Heart left ventricle (tissue), 13 donors: Measurements from ENCODE around the gene PDZD7.

Experiments
- CTCF ChIP-seq, 12 donors: fragments of 200-600 bp; sonication (generic) in 4 of 12; IDR thresholded peaks; one replicate each; pipeline versions ENCODE4 v1.5.0 to v1.8.0; 2018 to 2022; ENCODE audit warnings: antibody characterized with exemption in 12 of 12, mild to moderate bottlenecking in 5 of 12
- POLR2A ChIP-seq, 2 donors: fragments of 450-650 bp; IDR thresholded peaks; one replicate each; pipeline ENCODE4 v1.6.1; 2017; ENCODE audit warnings: antibody characterized with exemption in 2 of 2, mild to moderate bottlenecking in 2 of 2, moderate library complexity in 2 of 2
- donor health status: ischemic (EF 13 %, LVEDD 7.1; RV severe dilation, severe dysfunction).
- donor health status: DM: no; HTN: yes; CAD: no.
- donor health status: DM: no; HTN: no; CAD: no.
- donor health status: ischemic (EF 25% LVEDD 6.9; RV normal size, moderate dysfunction).
- donor health status: ischemic (EF 25% LVEDD 5.7; RV mildly dilated, moderate dysfunction).
- donor health status: ischemic (EF 35%, LVEDD 5.7; RV mildly dilated, moderate dysfunction).
- donor health status: nonischemic (EF 11% LVEDD 7.7; RV severe dilation, severe dysfunction).
- donor health status: DM: yes; HTN: yes; CAD: no.
- donor health status: PGD.
- donor health status: ischemic (EF 29% LVEDD 5.4; RV normal size, mild dysfunction).
- donor health status: nonischemic (EF 23%, LVEDD 6.1; RV moderate dilation, normal function).

GRCh38 chr10:100984672-100985177, 46.2 kb downstream of the PDZD7 start:
- TF ChIP-seq CTCF (IDR thresholded peaks at IDR 0.05) = no peak
- TF ChIP-seq POLR2A (IDR thresholded peaks at IDR 0.05) = no peak
